Cardiac muscle cell (in vitro differentiated cells and primary cell): ENCODE results near the gene COX6B2. TPM values are rescaled to one million over a fixed set of nuclear protein-coding genes. Genes with fewer than 3 reads are reported as not detected.

Source experiments
- DNase-seq, 2 donors: peaks; one replicate each; pipeline versions ENCODE4 v3.0.0 to v3.0.0-alpha.2; 2010 to 2017; ENCODE audit warnings: low read depth in 1 of 2, low spot score in 1 of 2
- H3K27ac ChIP-seq: fragments of 200-600 bp; sonication (generic); 2 replicates; pipeline ENCODE4 v1.5.1; 2016
- H3K27me3 ChIP-seq: fragments of 200-600 bp; sonication (generic); 2 replicates; pipeline ENCODE4 v1.6.0; 2016; ENCODE audit warnings: control low read depth
- H3K36me3 ChIP-seq: fragments of 200-600 bp; sonication (generic); 2 replicates; pipeline ENCODE4 v1.5.1; 2016; ENCODE audit warnings: control low read depth
- H3K4me1 ChIP-seq: fragments of 200-600 bp; sonication (generic); 2 replicates; pipeline ENCODE4 v1.8.1; 2017; ENCODE audit warnings: low read depth, mild to moderate bottlenecking, mixed run types
- H3K4me3 ChIP-seq: fragments of 200-600 bp; sonication (generic); 2 replicates; pipeline ENCODE4 v1.5.1; 2016; ENCODE audit warnings: mild to moderate bottlenecking
- H3K9me3 ChIP-seq: fragments of 200-600 bp; sonication (generic); 2 replicates; pipeline ENCODE4 v1.5.1; 2017; ENCODE audit warnings: low read depth, mild to moderate bottlenecking, control low read depth
- polyA plus RNA-seq: library from polyadenylated mRNA; unstranded; fragments of >200 nt; fragmentation: Nextera tagmentation; extraction: Ambion mirVana; gene quantifications from 2 replicates; pipeline ENCODE4 v1.2.1, GENCODE V29; 2016
- total RNA-seq: library from RNA; depleted of rRNA; stranded (reverse); fragments of >200 nt; gene quantifications from 2 replicates; pipeline ENCODE4 v1.2.3, GENCODE V29; 2016
- TF ChIP-seq, protein P1 (sequence below): IDR thresholded peaks from 2 replicates; pipeline ENCODE4 v1.5.1; 2012; ENCODE audit warnings: low read depth, mild to moderate bottlenecking, low read length

The COX6B2 gene
- total and polyA plus RNA-seq, 2 experiments from 2014 or later, result 0.06 TPM; not detected in 1

DNA sequence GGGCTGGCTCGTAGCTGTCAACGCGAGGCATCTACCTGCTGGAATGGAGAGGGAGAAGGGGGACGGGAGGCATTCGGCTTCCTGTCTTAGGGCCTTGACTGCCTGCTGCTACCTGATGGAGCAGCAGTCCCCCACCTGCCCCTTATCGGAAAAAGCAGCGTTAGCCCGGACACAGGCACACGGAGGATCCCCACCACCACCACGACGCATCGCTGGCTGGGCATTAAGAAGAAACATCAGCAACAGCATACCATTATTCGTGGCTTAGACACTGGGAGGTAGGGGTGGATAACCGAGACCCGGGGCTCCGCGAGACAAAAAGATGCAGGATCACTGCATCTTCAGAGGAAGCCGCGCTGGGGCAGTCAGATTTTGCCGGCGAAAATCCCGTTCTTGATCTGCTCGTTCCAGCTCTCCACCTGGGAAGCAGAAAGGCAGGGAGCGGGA is 1.1 kb downstream of the COX6B2 start:
- Histone ChIP-seq H3K9me3 (no peaks in the 10 kb centered on the region), H3K27me3 (peaks cover 62% of the 10 kb centered on the region), H3K27ac (no peak overlapping the region), H3K4me1 (peaks cover 6% of the 10 kb centered on the region), H3K4me3 (peak overlapping the region; percentile 30), H3K36me3 (no peaks in the 10 kb centered on the region)
- no peak for DNase-seq
- TF ChIP-seq, protein P1, sequence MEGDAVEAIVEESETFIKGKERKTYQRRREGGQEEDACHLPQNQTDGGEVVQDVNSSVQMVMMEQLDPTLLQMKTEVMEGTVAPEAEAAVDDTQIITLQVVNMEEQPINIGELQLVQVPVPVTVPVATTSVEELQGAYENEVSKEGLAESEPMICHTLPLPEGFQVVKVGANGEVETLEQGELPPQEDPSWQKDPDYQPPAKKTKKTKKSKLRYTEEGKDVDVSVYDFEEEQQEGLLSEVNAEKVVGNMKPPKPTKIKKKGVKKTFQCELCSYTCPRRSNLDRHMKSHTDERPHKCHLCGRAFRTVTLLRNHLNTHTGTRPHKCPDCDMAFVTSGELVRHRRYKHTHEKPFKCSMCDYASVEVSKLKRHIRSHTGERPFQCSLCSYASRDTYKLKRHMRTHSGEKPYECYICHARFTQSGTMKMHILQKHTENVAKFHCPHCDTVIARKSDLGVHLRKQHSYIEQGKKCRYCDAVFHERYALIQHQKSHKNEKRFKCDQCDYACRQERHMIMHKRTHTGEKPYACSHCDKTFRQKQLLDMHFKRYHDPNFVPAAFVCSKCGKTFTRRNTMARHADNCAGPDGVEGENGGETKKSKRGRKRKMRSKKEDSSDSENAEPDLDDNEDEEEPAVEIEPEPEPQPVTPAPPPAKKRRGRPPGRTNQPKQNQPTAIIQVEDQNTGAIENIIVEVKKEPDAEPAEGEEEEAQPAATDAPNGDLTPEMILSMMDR, result no peak

DNA sequence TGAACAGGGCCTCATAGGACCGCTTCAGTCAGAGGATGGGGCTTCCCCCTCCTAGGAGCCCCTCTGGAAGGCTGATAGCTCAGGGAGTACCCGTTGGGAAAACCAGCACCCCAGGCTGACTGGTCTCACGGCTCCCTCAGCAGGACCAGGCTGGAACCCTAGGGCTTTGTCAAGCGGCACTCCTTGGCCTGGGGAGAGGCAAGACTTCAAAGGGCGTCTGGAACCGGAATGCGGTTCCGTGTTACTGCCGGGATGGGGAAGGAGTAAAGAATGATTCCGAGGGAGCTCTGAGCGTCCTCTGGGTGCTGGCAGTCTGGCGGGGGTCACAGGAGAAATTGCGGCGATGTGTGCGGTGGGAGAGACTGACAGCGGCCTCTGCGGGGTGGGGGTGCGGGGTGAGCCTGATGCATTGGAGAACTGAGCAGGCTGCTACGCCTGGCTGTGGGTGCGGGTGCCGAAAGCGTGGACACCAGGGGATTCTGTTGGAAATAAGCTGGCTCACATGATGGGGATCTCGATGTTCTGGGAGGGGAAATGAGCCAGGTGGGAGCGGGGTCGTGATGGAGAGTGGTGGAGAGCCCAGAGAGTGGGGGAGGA is 1.9 kb downstream of the COX6B2 start:
- no peaks in the 10 kb centered on the region for H3K9me3 ChIP-seq
- TF ChIP-seq, protein P1, result no peak
- no peak overlapping the region for H3K4me3 ChIP-seq
- H3K4me1 ChIP-seq, result peaks cover 12% of the 10 kb centered on the region
- DNase-seq, result no peak
- H3K36me3 ChIP-seq, result no peaks in the 10 kb centered on the region
- H3K27ac ChIP-seq, result no peak overlapping the region
- H3K27me3 ChIP-seq, result peaks cover 62% of the 10 kb centered on the region

DNA sequence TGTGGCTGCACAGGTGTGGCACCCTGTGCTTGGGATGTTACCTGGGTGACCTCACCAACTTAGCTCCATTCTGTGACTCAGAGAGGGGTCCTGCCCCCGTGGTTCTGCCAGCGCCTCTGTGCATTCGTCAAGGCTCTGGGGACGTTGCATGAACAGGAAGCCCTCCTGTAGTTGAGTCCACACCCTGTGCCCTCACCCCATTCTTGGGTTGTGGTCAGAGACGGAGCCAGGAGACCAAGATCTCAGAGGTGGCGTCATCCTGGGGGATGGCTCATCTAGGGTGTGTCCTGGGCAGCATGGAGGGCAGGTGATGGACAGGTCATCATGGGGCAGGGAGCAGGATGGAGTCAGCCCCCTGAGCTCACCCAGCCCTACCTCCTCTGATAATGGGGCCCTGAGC is 2.5 kb downstream of the COX6B2 start:
- Histone ChIP-seq H3K4me1 (peaks cover 12% of the 10 kb centered on the region), H3K27ac (no peak overlapping the region), H3K9me3 (no peaks in the 10 kb centered on the region), H3K4me3 (no peak overlapping the region), H3K36me3 (no peaks in the 10 kb centered on the region), H3K27me3 (peaks cover 57% of the 10 kb centered on the region)
- TF ChIP-seq, protein P1, result no peak
- no peak for DNase-seq

DNA sequence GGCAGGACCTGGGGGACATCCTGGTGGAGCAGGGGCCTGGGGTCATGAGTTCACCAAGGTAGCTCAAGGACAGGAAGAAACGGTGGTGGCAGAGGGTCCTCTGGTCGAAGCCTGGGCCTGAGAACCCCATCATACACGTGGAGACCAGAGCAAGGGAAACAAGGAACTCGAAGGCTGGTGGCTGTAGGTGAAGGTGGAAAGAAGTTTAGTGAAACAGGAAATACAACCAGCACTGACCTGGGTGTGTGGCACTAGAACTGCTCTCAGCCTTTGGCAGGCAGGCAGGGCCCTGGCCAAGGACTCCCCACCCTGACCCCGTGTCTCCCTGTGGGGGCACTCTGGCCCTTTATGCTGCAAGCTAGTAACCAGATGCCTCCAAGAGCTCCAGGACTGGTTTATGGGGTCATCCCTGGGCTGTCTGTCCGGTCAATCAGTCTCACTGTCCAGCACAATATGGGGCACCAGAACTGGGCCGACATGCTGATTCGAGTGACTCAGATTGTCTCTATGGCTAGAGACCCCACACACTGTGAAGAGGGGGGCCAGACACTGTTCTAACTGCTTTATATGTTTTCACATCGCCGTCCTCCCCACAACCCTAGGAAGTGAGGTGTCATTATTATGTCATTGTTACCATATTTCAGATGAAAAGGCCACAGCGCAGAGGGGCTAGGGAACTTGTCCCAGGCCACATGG is 3.8 kb downstream of the COX6B2 start:
- TF ChIP-seq, protein P1, result no peak
- H3K4me3 ChIP-seq, result no peak overlapping the region

DNA sequence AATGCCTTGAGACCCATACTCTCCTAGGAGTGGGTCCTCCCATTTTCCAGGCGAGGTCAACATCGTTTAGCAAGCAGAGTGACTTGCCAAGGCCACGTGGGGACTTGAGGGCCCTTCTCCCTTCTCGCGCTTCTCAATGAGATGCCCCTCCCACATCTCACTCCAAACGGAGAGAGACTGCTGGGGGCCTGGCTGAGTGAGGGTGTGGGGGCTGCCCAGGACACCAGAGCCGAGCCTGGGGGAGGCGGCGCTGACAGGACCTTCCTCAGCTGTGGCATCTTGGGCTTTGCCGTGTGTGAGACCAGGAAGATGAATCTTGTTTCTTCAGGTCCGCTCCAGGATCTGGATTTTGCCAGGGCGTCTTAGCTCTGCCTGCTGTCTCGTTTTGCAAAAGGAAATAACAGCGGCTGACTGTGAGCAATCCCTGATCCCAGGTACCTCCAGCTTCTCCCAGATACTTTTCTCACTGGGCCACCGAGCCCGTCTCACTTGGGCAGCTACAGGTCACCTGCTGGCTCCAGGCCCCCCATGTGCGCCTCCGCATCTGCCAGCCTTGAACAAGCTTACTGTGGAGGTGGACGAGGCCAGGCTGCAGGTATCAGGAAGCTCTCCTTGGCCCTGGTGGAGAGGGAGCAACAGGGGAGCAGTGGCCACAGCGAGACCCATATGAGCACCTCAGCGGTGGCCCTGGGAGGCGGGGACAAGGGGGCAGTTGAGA is 6.0 kb downstream of the COX6B2 start:
- H3K27ac ChIP-seq, result no peak overlapping the region
- peaks cover 22% of the 10 kb centered on the region for H3K27me3 ChIP-seq
- H3K4me3 ChIP-seq, result no peak overlapping the region
- H3K4me1 ChIP-seq, result peaks cover 12% of the 10 kb centered on the region
- TF ChIP-seq, protein P1, result no peak
- peaks cover 12% of the 10 kb centered on the region for H3K36me3 ChIP-seq
- peak in 1 of 2 donors; percentile 31 for DNase-seq
- no peaks in the 10 kb centered on the region for H3K9me3 ChIP-seq

More for the DNA sequence above, 3.8 kb downstream of the COX6B2 start:
- H3K36me3 ChIP-seq, result peaks cover 3% of the 10 kb centered on the region
- H3K27me3 ChIP-seq, result peaks cover 45% of the 10 kb centered on the region
- DNase-seq, result no peak
- no peaks in the 10 kb centered on the region for H3K9me3 ChIP-seq
- peaks cover 12% of the 10 kb centered on the region for H3K4me1 ChIP-seq
- H3K27ac ChIP-seq, result no peak overlapping the region
